ENCODE data around the gene GET3.
"Not testable (repeated sequence)": the region's sequence is repeated elsewhere in the genome, so short reads cannot be mapped to it uniquely, and the experiment has no call there.

GET3 gene

DNA sequence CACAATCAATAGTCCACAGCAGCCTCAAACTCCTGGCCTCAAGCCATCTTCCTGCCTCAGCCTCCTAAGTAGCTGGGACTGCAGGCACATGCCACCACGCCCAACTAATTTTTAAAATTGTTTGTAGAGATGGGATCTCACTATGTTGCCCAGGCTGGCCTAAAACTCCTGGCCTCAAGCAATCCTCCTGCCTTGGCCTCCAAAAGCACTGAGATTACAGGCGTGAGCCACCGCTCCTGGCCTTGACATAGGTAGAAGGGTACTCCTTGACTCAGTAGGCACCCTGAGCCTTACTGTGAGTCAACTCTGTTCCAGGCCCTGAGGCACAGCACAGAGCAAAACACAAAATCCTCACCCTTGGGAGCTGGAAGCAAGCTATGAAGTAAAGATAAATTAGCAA is 21.4 kb upstream of the GET3 start:
- no peak for DNase-seq (ENCODE audit: low read depth)

DNA sequence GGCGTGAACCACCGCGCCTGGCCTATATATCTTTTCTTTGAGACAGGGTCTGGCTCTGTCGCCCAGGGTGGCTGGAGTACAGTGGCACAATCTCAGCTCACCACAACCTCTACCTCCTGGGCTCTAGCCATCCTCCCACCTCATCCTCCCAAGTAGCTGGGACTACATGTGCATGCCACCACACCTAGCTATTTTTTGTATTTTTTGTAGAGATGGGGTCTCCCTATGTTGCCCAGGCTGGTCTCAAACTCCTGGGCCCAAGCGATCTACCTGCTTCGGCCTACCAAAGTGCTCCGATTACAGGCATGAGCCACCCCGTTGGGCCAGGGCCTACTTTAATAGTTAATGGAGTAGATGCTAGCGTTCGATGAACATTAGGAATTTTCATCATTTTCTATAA is 17.0 kb upstream of the GET3 start:
- no peak for DNase-seq (ENCODE audit: low read depth)

DNA sequence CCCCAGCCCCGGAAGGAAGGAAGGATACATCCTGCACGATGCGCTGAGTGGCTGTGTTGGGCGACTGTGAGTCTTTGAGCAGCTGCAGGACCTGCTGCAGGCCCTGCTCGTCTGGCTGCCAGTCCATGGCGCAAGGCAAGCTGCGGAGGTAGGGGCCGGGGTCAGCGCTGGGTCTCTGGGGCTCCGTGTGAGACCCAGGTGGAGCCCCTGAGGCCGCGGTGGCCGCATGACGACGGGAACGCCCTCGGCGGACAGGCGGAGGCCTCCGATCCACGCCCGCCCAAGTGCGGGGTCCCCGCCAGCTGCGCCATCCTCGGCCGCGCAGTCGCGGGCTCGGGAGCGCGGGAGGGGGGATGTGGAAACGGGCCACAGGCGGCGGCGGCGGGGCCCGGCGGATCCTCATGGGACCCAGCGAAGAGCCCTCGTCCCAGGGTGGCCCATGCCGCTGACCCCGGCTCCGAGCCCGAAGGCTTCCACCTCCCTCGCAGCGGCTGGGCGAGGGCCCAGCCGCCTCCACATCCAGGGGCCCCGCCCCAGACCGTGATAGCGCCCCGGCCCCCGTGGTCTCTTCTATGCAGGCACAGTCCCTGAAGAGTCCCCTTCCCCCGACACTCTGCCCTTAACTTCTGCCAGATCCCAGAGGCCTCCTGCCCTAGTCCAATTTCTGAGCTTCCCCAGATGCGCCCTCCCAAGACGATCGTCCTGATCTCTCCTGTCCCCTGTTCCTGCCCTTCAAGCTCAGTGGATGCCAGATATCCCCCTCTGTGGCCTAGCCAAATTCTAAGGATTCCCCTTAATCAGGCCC is 16.2 kb upstream of the GET3 start:
- no peak for DNase-seq (ENCODE audit: low read depth)

DNA sequence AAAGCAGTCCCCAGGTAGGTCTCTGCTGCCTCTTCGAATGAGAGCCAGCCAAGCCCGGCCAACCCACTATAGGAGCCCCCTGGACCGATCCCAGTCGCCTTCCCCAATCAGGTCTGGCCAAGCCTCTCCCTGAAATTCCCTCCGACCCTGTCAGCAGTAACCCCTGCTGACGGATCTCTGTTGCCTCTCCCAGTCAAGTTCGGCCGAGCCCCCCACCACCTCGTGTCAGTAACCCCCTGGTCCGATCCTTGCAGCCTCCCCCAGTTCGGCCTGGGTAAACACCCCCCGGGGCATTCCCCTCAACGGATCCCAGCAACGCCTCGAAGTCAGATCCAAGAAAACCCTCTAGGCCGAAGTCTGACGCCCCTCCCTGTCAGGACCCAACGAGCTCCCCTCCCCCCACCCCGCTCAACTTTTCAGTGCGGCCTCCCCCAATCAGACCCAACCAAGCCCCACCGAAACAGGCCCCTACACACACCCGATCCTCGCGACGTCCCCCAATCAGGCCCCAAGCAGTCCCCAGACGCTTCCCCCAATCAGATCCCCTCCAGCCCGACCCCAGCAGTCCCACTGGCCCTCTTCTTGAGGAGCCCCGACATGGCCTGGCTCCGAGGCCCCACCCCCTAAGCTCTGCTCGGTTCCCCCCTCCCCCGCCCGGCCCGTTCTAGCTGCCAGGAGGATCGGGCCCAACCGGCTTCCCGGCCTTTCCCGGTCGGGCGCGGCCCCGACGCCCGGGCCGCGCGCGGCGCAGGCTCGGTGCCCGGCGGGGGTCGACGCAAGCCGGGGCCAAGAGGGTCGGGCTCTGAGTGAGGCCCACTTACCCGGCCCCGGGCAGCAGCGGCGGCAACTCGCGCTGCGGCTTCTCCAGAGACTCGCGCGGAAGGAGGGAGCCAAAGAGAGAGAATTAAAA is 15.4 kb upstream of the GET3 start:
- DNase-seq (ENCODE audit: low read depth) = no peak

DNA sequence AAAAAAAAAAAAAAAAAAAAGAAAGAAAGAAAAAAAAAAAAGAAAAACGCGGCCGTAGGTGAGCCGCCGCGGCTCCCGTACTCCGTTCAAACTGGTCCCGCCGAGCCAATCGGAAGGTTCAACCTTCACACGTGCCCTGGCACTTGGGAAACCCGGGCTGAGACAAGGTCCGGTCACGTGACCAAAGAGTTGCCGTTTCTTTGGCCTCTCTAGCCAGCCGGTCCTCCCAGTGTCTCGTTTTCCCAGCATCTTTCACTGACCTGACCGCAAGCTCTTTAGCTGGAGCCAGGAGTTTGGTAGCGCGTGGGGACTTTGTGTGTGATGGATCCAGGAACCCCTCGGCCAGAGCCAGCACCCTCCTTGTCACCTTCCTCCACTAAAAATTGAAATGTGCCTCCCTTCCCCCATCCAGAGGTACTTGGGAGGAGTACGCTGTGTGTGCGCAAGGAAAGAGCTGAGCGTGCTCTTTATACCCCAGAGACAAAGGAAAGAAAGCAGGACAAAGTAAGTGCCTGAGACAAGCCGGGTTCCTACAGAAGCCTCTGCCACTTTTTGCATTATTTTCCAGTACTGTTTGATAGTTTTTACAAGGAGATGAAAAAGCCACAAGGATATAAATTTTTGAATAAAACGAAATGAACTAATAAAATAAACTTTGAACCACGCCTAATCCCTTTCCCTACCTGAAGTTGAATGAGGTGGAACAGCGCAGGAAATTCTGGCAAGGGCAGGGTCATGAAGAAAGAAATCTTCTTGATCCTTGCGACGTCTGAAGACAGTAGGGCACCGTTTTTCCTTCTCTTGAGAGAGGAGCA is 14.5 kb upstream of the GET3 start:
- DNase-seq (ENCODE audit: low read depth) = peak; percentile 91

DNA sequence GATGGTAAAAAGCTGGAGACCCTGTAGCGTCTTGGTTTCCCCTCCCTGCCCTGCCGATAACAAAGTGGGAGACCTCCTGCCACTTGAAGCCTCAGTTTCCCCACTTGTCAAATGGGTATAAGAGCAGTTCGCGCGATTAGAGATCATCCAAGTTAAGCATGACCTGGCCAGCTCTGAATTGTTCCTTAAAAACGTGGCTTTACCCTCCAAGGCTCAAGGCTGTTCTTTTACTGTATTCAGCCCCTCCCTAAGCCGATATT is 14.0 kb upstream of the GET3 start:
- no peak for DNase-seq (ENCODE audit: low read depth)

DNA sequence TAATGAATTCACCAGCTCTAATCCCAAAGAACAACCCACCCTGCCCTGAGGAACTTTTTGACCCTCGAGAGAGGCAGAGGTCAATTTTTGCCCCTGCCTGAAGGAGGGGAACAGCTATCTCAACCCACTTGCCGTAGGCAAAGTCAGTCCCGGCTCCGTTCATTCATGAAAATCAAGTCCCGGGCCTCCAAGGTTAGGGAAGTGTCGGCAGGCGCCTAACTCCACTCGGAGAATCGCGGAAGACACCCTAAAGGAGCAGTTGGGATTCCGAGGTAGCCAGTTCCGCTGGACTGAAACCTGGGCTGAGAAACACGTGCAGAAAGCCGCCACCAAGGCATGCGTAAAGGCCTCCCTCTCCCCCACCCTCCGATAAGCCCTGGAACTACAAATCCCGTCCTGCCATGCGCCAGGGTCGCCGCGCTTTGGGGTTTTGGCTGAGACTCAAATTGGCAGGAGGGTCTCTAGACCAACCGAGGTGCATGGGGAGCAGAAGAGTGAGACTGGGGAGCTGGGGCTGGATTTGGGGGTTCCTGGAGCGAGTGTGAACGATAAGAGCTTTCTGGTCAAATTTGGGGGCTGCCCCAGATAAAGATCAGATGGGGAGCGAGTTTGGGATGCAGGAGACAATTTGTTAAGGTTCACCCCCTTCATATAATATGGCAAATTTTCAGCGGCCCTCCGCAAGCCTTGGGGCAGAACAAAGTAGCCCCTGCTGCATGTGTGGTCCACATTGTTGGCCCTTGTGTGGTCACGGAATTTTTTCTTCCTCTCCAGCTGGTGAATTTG is 13.5 kb upstream of the GET3 start, which contains the start of gene TNPO2:
TSS of gene TNPO2 (minus strand) at position 292 of the 786 bp plus-strand sequence. CDS start 2,955 bp downstream, outside the sequence.
- DNase-seq (ENCODE audit: low read depth) = peak; percentile 64

DNA sequence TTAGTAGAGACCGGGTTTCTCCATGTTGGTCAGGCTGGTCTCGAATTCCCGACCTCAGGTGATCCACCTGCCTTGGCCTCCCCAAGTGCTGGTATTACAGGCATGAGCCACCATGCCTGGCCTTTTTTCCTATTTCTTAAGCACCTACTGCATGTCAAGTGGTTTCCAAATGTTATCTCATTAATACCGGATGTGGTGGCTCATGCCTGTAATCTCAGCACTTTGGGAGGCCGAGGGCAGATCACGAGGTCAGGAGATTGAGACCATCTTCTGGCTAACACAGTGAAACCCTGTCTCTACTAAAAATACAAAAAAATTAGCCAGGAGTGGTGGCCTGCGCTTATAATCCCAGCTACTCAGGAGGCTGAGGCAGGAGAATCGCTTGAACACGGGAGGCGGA is 11.7 kb upstream of the GET3 start:
- not testable (repeated sequence) for DNase-seq (ENCODE audit: low read depth)

DNA sequence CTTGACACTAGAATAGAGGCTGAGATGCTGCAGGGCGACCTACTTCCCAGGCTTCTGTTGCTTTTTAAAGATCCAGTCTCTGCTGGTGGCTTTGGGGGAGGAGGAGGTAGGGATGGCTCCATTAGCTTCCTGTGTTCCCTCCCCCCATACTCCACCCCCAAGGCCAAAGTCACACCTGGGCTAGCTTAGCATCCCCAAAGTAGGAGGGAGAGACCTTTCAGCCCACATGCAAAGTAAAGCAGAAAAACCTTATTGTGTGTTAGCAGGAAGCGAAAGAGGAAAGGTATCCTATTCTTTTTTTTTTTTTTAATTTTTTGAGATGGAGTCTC is 10.3 kb upstream of the GET3 start:
- no peak for DNase-seq (ENCODE audit: low read depth)

DNA sequence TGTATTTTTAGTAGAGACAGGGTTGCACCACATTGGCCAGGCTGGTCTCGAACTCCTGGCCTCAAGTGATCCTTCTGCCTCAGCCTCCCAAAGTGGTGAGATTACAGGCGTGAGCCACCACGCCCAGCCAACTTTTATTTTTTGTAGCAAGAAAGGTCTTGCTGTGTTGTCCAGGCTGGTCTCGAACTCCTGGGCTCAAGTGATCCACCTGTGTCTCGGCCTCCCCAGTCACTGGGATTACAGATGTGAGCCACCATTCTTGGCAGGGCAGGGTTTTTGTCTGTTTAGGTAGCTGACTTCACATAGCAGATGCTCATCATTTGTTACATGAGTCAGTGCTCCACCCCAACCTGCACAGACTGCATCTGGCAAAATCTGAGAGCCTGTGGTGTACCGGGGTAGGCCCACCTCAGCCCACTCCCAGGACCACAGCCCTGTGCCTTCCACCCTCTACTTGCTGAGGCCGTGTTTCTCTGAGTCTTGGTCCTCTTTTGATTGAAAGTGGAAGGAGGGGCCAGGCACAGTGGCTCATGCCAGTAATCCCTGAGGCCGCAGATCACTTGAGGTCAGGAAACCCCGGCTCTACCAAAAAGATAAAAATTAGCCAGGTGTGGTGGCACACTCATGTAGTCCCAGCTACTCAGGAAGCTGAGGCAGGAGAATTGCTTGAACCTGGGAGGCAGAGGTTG is 9.4 kb upstream of the GET3 start:
- no peak for DNase-seq (ENCODE audit: low read depth)

DNA sequence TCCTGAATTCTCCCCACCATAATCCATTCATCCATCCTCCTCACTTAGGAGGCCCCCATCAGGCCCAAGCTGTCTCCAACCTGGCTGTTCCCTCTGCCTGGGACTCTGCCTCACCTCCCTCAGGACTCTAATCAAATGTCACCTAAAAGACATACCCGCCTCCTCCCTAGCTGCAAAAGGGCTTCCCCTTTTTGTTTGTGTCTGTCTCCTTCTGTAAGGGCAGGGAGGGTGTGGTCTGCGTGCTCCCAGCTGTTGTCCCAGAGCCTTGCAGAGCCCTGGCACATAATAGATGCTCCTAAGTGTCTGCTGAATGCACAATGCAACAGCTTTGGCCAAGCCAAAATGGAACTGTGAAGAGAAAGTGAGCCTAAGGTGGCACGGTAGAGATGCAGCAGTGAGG is 7.2 kb upstream of the GET3 start:
- DNase-seq (ENCODE audit: low read depth) = no peak

DNA sequence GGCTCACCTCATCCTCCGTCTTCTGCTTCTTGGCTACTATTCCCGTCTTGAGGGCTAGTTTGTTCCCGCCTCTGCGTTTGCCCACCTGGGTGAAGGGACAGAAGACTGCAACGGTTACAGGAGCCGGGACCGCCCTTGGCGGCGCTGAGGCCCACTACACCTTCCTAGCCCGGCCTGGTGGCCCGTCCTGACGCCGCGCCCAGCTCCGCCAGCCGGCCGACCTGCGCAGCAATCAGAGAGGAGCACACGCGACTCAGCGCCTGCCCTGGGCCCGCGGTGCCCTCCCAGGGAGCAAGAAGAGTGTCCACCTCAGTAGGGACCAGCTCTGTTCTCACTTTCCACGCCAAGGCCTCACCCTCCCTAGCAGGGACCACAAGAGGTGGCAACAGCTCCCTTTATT is 6.0 kb upstream of the GET3 start:
- no peak for DNase-seq (ENCODE audit: low read depth)

DNA sequence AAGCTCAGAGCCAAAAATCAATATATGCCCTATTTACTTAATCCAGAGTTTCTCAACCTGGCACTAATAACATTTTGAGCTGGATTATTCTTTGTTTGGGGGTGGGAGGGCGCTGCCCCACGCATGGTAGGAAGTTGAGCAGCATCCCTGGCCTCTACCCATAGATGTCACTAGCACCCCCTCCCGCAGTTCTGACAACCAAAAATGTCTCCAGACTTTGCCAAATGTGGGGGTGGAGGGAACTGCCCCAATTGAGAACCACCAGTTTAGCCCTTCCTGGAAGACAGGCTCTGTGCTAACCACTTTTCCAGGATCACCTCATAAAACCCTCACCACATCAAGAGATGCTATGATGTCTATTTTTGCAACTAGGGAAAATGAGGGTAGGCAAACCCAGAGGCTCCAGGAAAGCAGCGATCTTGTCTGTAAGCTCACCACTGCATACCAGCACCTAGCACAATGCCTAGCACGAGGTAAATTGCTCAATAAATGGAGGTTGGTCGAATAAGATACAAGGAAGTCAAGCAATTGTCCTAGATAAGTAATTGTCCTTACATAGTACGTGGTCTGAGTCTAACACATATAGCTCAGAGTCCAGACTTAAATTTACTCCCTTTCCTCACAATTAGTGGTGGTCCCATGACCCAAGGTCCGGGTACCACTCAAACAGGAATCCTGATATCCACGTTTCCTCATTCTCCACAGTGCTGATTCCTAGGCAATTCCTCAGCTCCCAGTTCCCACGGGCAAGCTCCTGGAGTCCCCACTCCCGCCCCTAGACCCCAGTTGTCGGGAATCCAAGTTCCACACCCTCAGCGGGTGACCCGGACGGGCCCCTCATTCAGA is 3.7 kb upstream of the GET3 start:
- peak; percentile 41 for DNase-seq (ENCODE audit: low read depth)

DNA sequence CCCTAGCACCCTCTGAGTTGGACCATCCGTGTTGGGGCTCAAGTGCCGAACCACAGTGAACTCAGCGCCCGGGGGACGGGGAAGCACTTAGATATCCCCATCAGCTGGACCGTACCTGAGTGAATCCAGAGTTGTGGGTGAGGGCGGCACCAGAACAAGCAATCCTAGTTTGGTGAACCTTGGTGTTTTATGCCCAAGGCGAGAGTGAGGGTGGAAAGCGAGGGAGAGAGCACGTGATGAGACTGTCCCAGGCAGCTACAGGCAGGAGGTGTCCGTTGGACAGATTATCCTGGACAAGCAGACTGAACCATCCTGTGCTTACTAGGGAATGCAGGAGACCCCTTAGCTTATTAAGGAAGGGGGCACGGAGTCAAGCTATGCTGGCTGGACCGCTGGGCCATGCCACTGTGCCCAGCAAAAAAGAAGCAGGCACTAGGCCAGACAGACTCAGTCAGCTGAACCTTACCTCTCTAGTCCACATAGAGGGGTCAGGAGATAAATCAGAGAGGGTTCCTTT is 596 bp downstream of the GET3 start:
- no peak for DNase-seq (ENCODE audit: low read depth)

DNA sequence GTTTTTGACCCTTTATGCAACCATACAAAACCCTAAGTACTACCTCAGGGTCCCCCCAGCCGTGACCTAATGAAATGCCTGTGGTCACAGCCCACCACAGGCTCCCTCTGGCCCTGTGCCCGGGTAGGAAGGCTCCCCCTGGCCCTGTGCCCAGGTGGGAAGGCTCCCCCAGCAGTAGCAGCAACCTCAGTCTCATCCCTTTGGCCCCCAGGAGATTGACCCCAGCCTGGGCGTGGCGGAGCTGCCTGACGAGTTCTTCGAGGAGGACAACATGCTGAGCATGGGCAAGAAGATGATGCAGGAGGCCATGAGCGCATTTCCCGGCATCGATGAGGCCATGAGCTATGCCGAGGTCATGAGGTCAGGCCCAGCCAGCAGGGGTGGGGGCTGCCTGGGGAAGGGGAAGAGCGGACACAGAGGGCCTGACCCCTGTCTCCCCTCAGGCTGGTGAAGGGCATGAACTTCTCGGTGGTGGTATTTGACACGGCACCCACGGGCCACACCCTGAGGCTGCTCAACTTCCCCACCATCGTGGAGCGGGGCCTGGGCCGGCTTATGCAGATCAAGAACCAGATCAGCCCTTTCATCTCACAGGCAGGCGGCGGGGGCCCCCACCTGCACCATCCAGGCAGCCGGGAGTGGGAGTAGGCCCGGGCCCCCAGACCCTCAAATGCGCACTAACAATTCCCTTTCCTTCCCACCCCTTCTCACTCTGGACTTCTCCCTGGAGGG is 8.0 kb downstream of the GET3 start:
- DNase-seq (ENCODE audit: low read depth) = no peak

DNA sequence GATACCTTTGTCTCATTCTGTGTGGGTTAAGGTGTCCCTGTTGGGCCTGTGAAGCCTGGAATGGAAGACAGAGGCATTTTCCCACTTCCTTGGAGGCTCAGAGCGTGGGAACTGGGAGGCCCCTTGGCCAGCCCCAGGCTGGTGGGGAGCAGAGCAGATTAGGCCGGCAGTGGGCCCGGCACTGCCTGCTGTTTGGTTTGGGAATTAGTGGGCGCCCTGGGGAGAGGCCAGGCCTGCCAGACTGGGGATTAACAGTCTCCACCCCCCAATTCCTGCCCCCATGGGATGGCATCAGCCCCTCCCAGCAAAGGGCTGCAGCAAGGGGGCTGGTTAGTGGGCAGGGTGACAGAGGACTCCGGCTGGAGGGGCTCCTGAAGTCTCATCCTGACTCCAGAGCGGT is 11.2 kb downstream of the GET3 start:
- no peak for DNase-seq (ENCODE audit: low read depth)

DNA sequence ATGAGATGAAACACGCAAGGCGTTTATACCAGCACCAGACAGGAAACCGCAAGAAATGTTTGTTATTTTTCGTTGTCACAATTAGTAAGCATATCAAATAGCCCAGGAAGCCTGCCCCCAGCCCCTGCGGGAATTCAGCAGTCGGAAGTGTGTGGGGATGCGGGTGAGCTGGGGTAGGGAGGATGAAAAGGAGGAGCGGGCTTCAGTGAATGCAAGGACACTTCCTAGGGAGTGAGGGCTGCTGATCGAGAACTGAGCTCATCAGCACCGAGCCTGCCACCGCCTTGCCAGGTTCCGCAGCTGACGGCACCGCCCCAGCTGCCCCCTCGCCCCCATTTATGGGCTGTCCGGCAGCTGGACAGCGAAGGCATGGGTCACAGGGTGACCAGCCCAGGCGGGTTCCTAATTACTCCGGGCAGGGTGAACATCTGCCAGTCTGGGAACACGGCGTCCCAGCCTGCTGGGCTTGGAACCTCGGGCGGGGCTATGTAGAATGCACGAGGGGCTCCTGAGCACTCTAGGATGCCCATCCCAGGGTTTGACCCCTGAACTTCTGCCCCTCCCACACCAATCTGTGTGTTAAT is 12.7 kb downstream of the GET3 start:
- DNase-seq (ENCODE audit: low read depth) = no peak

DNA sequence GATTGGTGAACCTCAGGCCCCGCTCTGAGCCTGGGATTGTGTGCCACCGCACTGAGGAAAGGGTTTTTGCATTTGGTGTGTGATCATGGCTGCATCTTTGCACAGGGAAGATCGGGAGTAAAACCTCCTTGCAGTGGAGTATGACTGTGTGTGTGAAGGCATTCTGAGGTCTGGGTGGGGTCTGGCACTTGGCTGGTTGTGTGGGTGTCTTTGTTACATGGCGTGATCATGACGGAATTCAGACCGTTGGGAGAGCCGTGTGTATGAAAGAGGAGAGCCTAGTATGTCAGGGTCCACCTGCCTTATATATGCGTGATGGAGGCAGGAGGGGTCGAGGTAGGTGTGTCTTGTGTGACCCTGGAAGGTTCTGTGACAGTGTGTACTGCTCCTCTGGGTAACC is 13.6 kb downstream of the GET3 start:
- DNase-seq (ENCODE audit: low read depth) = no peak

DNA sequence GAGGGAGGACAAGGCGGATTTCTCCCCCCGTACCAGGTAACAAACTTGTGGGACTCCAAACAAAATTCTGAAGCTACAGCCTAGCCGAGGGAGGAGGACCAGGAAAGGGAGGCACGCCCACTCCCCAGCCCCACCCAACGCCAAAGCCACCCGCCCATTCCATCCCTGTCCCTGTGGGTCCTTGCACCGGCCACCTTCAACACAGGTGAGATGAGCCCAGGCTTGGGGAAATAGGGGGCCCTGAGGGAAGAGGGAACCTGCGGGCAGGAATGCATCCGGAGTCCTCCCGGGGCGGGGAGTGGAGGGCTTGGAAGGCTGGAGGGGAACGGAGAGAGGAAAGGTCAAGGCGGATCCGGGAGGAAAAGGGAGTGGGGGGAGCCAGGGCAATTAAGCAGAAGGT is 14.3 kb downstream of the GET3 start, which contains the start of gene BEST2:
TSS of gene BEST2 (plus strand) at position 157 of the 400 bp plus-strand sequence. CDS start 802 bp downstream, outside the sequence.
- no peak for DNase-seq (ENCODE audit: low read depth)

All from stimulated activated CD4-positive, alpha-beta T cell treated with anti-CD3 and anti-CD28 coated beads, Interleukin-2, amount 100 ng/mL, for 4 hours (primary cell).